Peyer's patch (tissue), 4 donors: ENCODE results near the gene CYP2D6.

Experiments
- CTCF ChIP-seq, 6 experiments: fragments of 450-650 bp in 4 of 6; fragments of 200-600 bp in 2 of 6; sonication (generic) in 1 of 6; IDR thresholded peaks; one replicate each; pipeline ENCODE4 v1.5.1; 2017 to 2019; ENCODE audit warnings: antibody characterized with exemption in 6 of 6, mild to moderate bottlenecking in 3 of 6, moderate library complexity in 1 of 6
- POLR2A ChIP-seq, 2 donors: fragments of 450-650 bp; IDR thresholded peaks; one replicate each; pipeline ENCODE4 v1.5.1; 2017; ENCODE audit warnings: antibody characterized with exemption in 2 of 2, mild to moderate bottlenecking in 2 of 2, moderate library complexity in 2 of 2

DNA sequence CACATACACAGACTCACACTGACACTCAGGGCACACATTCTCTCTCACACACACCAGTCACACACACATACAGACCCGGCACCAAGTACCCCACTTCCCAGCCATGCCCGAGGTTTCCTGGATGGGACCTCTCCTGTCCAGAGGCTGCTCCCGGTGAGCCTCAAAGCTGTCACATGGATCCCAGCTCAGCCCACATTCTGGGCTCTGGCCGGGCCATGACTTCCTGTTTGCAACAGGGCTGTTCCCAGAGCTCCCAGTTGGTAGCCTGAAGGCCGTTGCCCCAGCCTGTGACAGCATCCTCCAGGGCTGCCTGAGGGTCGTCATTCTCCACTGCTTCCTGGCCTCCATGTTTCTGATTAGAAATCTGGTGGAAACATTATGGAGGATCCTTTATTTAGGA, 14.6 kb upstream of the CYP2D6 start:
- TF ChIP-seq POLR2A (IDR thresholded peaks at IDR 0.05) (no peak), CTCF (IDR thresholded peaks at IDR 0.05) (no peak)
